HG03103 (cell line): ENCODE measurements around the gene PAWR.
A peak's percentile ranks its signal among the peaks of the same experiment; 100 is the strongest.
"Not testable (repeated sequence)": the region's sequence is repeated elsewhere in the genome, so short reads cannot be mapped to it uniquely, and the experiment has no call there.

Experiments used
- ATAC-seq: cut with Tn5 transposase; IDR thresholded peaks from one replicate; pipeline ENCODE4 v1.9.1; 2021; ENCODE audit warnings: low read depth; ENCODE audit not compliant: unreplicated experiment

The PAWR gene

GRCh38 chr12:79652521-79652920 lies 38.2 kb downstream of the PAWR start:
- ATAC-seq, result no peak

- ATAC-seq, result no peak
These were observed 40.3 kb downstream of the PAWR start for GRCh38 chr12:79650440-79650839.

GRCh38 chr12:79648881-79649280 lies 41.9 kb downstream of the PAWR start:
- ATAC-seq, result no peak

- ATAC-seq, result not testable (repeated sequence)
These were observed 43.9 kb downstream of the PAWR start for GRCh38 chr12:79646843-79647242.

GRCh38 chr12:79645235-79645630 lies 45.5 kb downstream of the PAWR start:
- peak; percentile 70 for ATAC-seq

- ATAC-seq, result peak; percentile 7
These were observed 46.2 kb downstream of the PAWR start for GRCh38 chr12:79644274-79645234.

- ATAC-seq, result no peak
These were observed 46.9 kb downstream of the PAWR start for GRCh38 chr12:79643821-79644220.

- ATAC-seq, result no peak
These were observed 52.3 kb downstream of the PAWR start for GRCh38 chr12:79638490-79638889.

GRCh38 chr12:79637093-79637492 lies 53.7 kb downstream of the PAWR start:
- no peak for ATAC-seq

GRCh38 chr12:79635676-79636075 lies 55.1 kb downstream of the PAWR start:
- ATAC-seq, result no peak

- ATAC-seq, result no peak
These were observed 55.8 kb downstream of the PAWR start for GRCh38 chr12:79634957-79635471.

GRCh38 chr12:79629561-79629960 lies 61.2 kb downstream of the PAWR start:
- ATAC-seq, result no peak

- ATAC-seq, result not testable (repeated sequence)
These were observed 64.0 kb downstream of the PAWR start for GRCh38 chr12:79626735-79627134.

GRCh38 chr12:79624378-79624777 lies 66.4 kb downstream of the PAWR start:
- no peak for ATAC-seq

- ATAC-seq, result no peak
These were observed 70.7 kb downstream of the PAWR start for GRCh38 chr12:79619872-79620562.

GRCh38 chr12:79618848-79619404 lies 71.8 kb downstream of the PAWR start:
- no peak for ATAC-seq

GRCh38 chr12:79617696-79618095 lies 73.1 kb downstream of the PAWR start:
- ATAC-seq, result no peak

GRCh38 chr12:79615596-79616560 lies 74.9 kb downstream of the PAWR start:
- peak; percentile 59 for ATAC-seq

GRCh38 chr12:79614730-79615129 lies 76.0 kb downstream of the PAWR start:
- no peak for ATAC-seq

GRCh38 chr12:79601908-79602307 lies 88.9 kb downstream of the PAWR start:
- ATAC-seq, result no peak
